ENCODE results near the gene PCLO.

The PCLO gene

GRCh38 chr7:83162402-83163256 lies at the start of gene PCLO:
Gene PCLO (minus strand): TSS chr7:83162884. CDS start chr7:83162592, 292 bp downstream.
- no peak for DNase-seq (ENCODE audit: low read depth, low spot score)

- no peak for DNase-seq (ENCODE audit: low read depth, low spot score)
These were observed 49.0 kb upstream of the PCLO start for GRCh38 chr7:83211685-83212084.

- DNase-seq (ENCODE audit: low read depth, low spot score) = no peak
These were observed 47.8 kb upstream of the PCLO start for GRCh38 chr7:83210479-83210878.

- DNase-seq (ENCODE audit: low read depth, low spot score) = no peak
These were observed 42.0 kb upstream of the PCLO start for GRCh38 chr7:83204715-83205114.

GRCh38 chr7:83201355-83201754 lies 38.7 kb upstream of the PCLO start:
- DNase-seq (ENCODE audit: low read depth, low spot score) = no peak

- DNase-seq (ENCODE audit: low read depth, low spot score) = no peak
These were observed 28.1 kb upstream of the PCLO start for GRCh38 chr7:83190659-83191389.

- no peak for DNase-seq (ENCODE audit: low read depth, low spot score)
These were observed 16.1 kb upstream of the PCLO start for GRCh38 chr7:83178796-83179195.

GRCh38 chr7:83178066-83178465 lies 15.4 kb upstream of the PCLO start:
- DNase-seq (ENCODE audit: low read depth, low spot score) = no peak

GRCh38 chr7:83173664-83174063 lies 11.0 kb upstream of the PCLO start:
- no peak for DNase-seq (ENCODE audit: low read depth, low spot score)

GRCh38 chr7:83166781-83167180 lies 4.1 kb upstream of the PCLO start:
- no peak for DNase-seq (ENCODE audit: low read depth, low spot score)

GRCh38 chr7:83161899-83162401 lies 734 bp downstream of the PCLO start:
- DNase-seq (ENCODE audit: low read depth, low spot score) = no peak

GRCh38 chr7:83161186-83161585 lies 1.5 kb downstream of the PCLO start:
- no peak for DNase-seq (ENCODE audit: low read depth, low spot score)

GRCh38 chr7:83159731-83160130 lies 3.0 kb downstream of the PCLO start:
- no peak for DNase-seq (ENCODE audit: low read depth, low spot score)

GRCh38 chr7:83156006-83156405 lies 6.7 kb downstream of the PCLO start:
- no peak for DNase-seq (ENCODE audit: low read depth, low spot score)

GRCh38 chr7:83155407-83155806 lies 7.3 kb downstream of the PCLO start:
- DNase-seq (ENCODE audit: low read depth, low spot score) = no peak

GRCh38 chr7:83153419-83153818 lies 9.3 kb downstream of the PCLO start:
- no peak for DNase-seq (ENCODE audit: low read depth, low spot score)

GRCh38 chr7:83150310-83150709 lies 12.4 kb downstream of the PCLO start:
- no peak for DNase-seq (ENCODE audit: low read depth, low spot score)

- no peak for DNase-seq (ENCODE audit: low read depth, low spot score)
These were observed 13.2 kb downstream of the PCLO start for GRCh38 chr7:83149466-83149865.

- no peak for DNase-seq (ENCODE audit: low read depth, low spot score)
These were observed 13.9 kb downstream of the PCLO start for GRCh38 chr7:83148776-83149175.

- DNase-seq (ENCODE audit: low read depth, low spot score) = no peak
These were observed 19.6 kb downstream of the PCLO start for GRCh38 chr7:83143107-83143506.

GRCh38 chr7:83142365-83142764 lies 20.3 kb downstream of the PCLO start:
- no peak for DNase-seq (ENCODE audit: low read depth, low spot score)

GRCh38 chr7:83141927-83142326 lies 20.8 kb downstream of the PCLO start:
- DNase-seq (ENCODE audit: low read depth, low spot score) = no peak

All from activated CD4-positive, CD25-positive, alpha-beta regulatory T cell treated with anti-CD3 and anti-CD28 coated beads, Interleukin-2, amount 50 U/mL, for 16 hours (primary cell).